Glutamatergic neuron (in vitro differentiated cells): Measurements from ENCODE around the gene CACNA1D. TPM values are rescaled to one million over a fixed set of nuclear protein-coding genes. Genes with fewer than 3 reads are reported as not detected.

Experiments used
- DNase-seq: peaks from one replicate; pipeline ENCODE4 v3.0.0; 2022
- H3K27ac Mint-ChIP-seq: one replicate; pipeline ENCODE4 v1.8.0; 2020; ENCODE audit warnings: mild to moderate bottlenecking, mixed read lengths, inconsistent platforms; ENCODE audit not compliant: unreplicated experiment
- H3K27me3 Mint-ChIP-seq: one replicate; pipeline ENCODE4 v1.8.0; 2020; ENCODE audit warnings: mild to moderate bottlenecking, moderate library complexity, mixed read lengths, inconsistent platforms; ENCODE audit not compliant: unreplicated experiment
- H3K36me3 Mint-ChIP-seq: one replicate; pipeline ENCODE4 v1.8.0; 2020; ENCODE audit warnings: mild to moderate bottlenecking, mixed read lengths, inconsistent platforms; ENCODE audit not compliant: unreplicated experiment
- H3K4me1 Mint-ChIP-seq: one replicate; pipeline ENCODE4 v1.8.0; 2020; ENCODE audit warnings: mild to moderate bottlenecking, low read depth, mixed read lengths, inconsistent platforms; ENCODE audit not compliant: unreplicated experiment
- H3K4me3 Mint-ChIP-seq: one replicate; pipeline ENCODE4 v1.8.0; 2020; ENCODE audit warnings: mild to moderate bottlenecking, mixed read lengths, inconsistent platforms; ENCODE audit not compliant: unreplicated experiment
- H3K9me3 Mint-ChIP-seq: one replicate; pipeline ENCODE4 v1.8.0; 2020; ENCODE audit warnings: mild to moderate bottlenecking, moderate library complexity, mixed read lengths, inconsistent platforms; ENCODE audit not compliant: unreplicated experiment
- CTCF ChIP-seq: fragments of 200-600 bp; sonication (generic); IDR thresholded peaks from one replicate; pipeline ENCODE4 v1.5.0; 2021; ENCODE audit not compliant: partially characterized antibody, unreplicated experiment
- total RNA-seq: library from RNA; stranded (reverse); fragmentation: NEBNext Ultra II Directional; extraction: Animal tissue kit (Norgen Biotek cat#: 25700); gene quantifications from one replicate; pipeline ENCODE4 v1.2.1, GENCODE V29; 2021; ENCODE audit not compliant: unreplicated experiment

CACNA1D gene
- total RNA-seq, 1 donor from 2014 or later, result 5.0 TPM

DNA sequence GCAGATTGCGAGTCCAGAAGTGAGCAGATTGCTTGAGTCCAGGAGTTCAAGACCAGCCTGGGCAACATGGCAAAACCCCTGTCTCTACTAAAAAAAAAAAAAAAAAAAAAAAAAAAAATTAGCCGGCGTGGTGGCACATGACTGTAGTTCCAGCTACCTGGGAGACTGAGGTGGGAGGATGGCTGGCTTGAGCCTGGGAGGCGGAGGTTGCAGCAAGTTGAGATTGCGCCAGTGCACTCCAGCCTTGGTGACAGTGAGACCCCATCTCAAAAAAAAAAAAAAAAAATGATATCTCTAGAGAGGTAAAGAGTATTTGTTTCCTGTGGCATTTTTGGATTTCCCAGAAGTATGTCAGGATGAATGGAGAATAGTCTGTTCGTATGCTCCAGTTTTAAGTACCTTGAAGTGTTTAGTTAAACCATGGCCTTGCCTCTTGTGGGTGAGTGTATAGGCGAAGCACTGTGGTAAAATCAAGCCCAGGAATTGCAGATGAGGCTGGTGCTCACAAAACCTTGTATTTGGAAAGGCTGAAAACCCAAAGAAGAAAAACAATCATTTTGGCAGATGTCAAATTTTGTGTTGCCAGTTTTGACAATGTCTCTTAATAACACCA is 5.9 kb downstream of the CACNA1D start:
- Mint-ChIP-seq H3K4me3 (no peak overlapping the region), H3K27me3 (peaks cover 7% of the 10 kb centered on the region), H3K27ac (no peak overlapping the region), H3K36me3 (no peaks in the 10 kb centered on the region), H3K4me1 (peaks cover 4% of the 10 kb centered on the region), H3K9me3 (peaks cover 2% of the 10 kb centered on the region)
- no peak for DNase-seq
- TF ChIP-seq CTCF, result no peak

GRCh38 chr3:53501178-53501577 is 6.8 kb downstream of the CACNA1D start:
- Mint-ChIP-seq H3K4me3 (no peak overlapping the region), H3K4me1 (peaks cover 4% of the 10 kb centered on the region), H3K36me3 (no peaks in the 10 kb centered on the region), H3K27me3 (peaks cover 7% of the 10 kb centered on the region), H3K9me3 (peaks cover 2% of the 10 kb centered on the region), H3K27ac (no peak overlapping the region)
- no peak for DNase-seq
- TF ChIP-seq CTCF, result no peak

GRCh38 chr3:53502737-53503136 is 8.3 kb downstream of the CACNA1D start:
- no peak overlapping the region for H3K27ac Mint-ChIP-seq
- no peak for DNase-seq
- no peaks in the 10 kb centered on the region for H3K9me3 Mint-ChIP-seq
- H3K4me3 Mint-ChIP-seq, result no peak overlapping the region
- H3K27me3 Mint-ChIP-seq, result no peaks in the 10 kb centered on the region
- no peak for TF ChIP-seq CTCF
- no peaks in the 10 kb centered on the region for H3K36me3 Mint-ChIP-seq
- H3K4me1 Mint-ChIP-seq, result peaks cover 4% of the 10 kb centered on the region

DNA sequence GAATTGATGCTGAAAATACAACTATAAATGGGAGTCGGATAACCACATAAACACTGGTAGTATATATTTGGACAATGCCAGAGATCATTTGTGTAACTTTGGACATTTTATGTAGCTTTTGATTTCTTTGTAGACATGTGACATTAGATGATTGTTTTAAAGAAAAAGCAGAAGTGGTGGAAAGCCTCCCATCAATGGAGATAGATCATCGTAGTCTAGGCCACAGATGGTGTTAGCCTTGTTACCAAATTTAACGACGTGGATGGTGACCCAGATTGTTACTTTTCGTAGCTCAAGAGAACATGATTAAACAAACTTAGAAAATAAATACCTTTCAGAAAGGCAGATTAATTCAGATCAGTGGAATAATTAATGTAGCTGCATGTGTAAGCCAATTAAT is 8.8 kb downstream of the CACNA1D start:
- Mint-ChIP-seq H3K27me3 (no peaks in the 10 kb centered on the region), H3K27ac (no peak overlapping the region), H3K9me3 (no peaks in the 10 kb centered on the region), H3K4me3 (no peak overlapping the region), H3K36me3 (no peaks in the 10 kb centered on the region), H3K4me1 (peaks cover 4% of the 10 kb centered on the region)
- TF ChIP-seq CTCF, result no peak
- DNase-seq, result no peak

- no peak for TF ChIP-seq CTCF
- Mint-ChIP-seq H3K4me1 (peaks cover 1% of the 10 kb centered on the region), H3K36me3 (no peaks in the 10 kb centered on the region), H3K27ac (no peak overlapping the region), H3K9me3 (no peaks in the 10 kb centered on the region), H3K27me3 (no peaks in the 10 kb centered on the region), H3K4me3 (no peak overlapping the region)
- no peak for DNase-seq
These were observed 11.8 kb downstream of the CACNA1D start for GRCh38 chr3:53506110-53506762.
